Dermis microvascular lymphatic vessel endothelial cell (primary cell): ENCODE data around the gene MYLK4. TPM values are rescaled to one million over a fixed set of nuclear protein-coding genes. Genes with fewer than 3 reads are reported as not detected.

Experiments
- DNase-seq, 2 donors: peaks; one replicate each; pipeline versions ENCODE4 v3.0.0 to v3.0.0-alpha.2; 2010; ENCODE audit warnings: low read depth in 2 of 2
- total RNA-seq: library from RNA; depleted of rRNA; stranded (reverse); fragments of >200 nt; gene quantifications from 2 replicates; pipeline ENCODE4 v1.2.1, GENCODE V29; 2014

The MYLK4 gene
- total RNA-seq, 1 donor from 2014 or later: 0.39 TPM

GRCh38 chr6:2633736-2634135 lies 117.0 kb downstream of the MYLK4 start:
- DNase-seq: no peak

- DNase-seq: no peak
Measured at GRCh38 chr6:2632976-2633584, 117.6 kb downstream of the MYLK4 start.

- no peak for DNase-seq
Measured at GRCh38 chr6:2632368-2632767, 118.4 kb downstream of the MYLK4 start.

GRCh38 chr6:2630891-2631571 lies 119.7 kb downstream of the MYLK4 start:
- DNase-seq: peak in 1 of 2 donors; percentile 21

DNA sequence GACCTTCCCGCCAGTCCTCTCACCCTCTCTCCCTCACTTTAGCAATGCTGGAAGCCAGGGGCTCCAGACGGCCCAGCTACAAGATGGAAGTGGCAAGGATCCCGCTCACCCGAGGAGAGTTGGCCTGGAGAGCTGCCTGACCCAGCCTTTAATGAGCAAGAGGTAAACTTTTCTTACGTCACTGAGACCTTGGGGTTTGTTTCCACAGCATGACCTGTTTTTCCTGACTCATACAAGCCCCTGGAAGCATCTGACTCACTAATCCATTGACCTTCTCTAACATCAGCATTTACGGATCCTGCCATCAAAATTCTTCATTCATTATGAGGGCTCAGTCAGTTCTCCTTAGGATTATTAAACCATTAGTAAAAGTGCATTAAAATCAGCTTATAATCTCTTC lies 120.4 kb downstream of the MYLK4 start:
- peak; percentile 21 to 89 for DNase-seq

GRCh38 chr6:2626401-2626800 lies 124.3 kb downstream of the MYLK4 start:
- no peak for DNase-seq

DNA sequence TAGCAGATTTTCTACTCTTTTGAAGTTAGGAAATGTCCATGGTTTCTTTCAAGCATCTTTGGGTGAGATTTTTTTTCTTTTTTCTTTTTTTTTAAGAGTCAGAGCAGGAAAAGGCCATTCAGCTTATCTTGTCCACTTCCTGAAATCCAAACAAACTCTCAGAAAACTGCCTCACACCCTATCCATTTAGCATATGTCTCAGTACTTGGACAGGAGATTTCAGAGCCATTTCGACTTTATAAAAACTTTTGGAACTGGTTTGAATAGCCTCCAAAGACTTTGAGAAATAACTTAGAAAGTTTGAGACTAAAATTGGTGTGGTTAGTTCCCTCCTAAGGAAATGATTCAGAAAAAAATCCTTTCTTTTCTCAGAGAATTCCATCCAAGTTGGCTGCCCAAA lies 125.1 kb downstream of the MYLK4 start:
- DNase-seq: no peak

GRCh38 chr6:2624177-2624576 lies 126.5 kb downstream of the MYLK4 start:
- no peak for DNase-seq

- no peak for DNase-seq
Measured at GRCh38 chr6:2623295-2623694, 127.4 kb downstream of the MYLK4 start.

DNA sequence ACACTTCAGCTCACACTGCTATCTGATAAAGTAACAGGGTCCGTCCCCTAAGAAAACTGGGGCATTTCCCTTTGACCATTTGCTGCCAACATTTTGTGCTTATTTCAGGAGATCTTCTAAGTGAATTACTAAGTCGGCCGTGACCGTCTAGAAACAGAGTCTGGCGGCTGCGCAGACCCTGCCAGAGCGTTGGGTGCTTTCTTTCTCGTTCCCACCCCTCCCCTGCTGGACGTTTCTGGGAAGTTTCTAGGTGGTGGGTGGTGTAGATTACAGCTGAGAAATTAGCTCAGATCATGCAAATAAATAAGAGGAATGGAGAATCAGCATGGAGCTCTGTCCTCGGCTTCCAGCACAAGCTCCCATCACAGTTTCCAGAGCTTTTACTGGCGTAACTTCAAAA lies 128.1 kb downstream of the MYLK4 start:
- no peak for DNase-seq

- no peak for DNase-seq
Measured at GRCh38 chr6:2619651-2620050, 131.1 kb downstream of the MYLK4 start.

DNA sequence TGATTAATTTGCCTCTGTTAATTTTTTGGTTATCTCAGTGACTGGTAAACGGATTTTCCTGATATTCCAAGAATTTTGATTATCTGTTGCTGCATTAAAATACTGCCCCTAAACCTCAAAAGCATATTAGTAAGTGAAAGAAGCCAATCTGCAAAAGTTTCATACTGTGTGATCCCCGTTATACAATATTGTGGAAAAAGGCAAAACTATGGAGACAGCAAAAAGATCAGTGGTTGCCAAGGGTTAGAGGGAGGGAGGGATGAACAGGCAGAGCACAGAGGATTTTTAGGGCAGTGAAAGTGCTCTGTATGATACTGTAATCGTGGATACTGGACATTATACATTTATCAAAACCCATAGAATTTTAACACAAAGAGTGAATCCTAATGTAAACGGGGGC lies 133.0 kb downstream of the MYLK4 start:
- no peak for DNase-seq

DNA sequence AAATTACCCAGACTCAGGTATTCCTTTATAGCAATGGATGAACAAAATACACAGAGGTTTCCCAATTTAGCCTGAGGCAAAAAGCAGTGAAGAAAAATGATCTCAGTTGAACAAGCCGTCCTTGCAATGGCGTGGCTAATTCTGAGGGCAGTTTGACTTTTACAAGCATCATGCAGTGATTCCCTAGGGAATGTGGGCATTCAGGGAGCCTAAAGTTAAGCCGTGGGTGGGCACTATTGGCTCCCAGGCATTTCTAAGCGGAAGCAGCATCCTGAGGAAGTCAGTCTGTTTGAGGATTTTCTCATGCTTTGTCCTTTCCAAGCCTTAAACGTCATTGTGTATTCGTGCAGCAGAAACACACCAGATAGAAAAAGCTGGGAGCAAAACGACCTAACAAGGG lies 133.9 kb downstream of the MYLK4 start:
- peak in 1 of 2 donors; percentile 16 for DNase-seq

DNA sequence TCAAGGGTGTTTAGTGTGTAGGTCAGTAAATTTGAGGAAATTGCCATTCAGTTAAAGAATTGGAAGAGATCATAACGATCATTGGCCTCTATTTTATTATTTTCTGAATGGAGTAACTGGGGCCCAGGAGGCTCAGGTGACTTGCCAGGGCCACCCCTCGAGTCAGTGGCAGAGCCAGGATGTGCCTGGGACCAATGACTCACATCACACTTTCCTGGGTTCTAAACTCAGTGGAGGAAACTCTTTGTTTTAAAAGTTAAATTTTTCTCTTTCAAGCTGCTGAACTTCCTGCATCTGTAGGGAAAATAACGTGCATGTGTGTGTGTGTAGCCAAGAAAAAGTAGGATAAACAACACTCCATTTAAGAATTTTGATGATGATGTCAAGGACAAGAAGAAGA lies 135.5 kb downstream of the MYLK4 start:
- peak; percentile 3 to 29 for DNase-seq

DNA sequence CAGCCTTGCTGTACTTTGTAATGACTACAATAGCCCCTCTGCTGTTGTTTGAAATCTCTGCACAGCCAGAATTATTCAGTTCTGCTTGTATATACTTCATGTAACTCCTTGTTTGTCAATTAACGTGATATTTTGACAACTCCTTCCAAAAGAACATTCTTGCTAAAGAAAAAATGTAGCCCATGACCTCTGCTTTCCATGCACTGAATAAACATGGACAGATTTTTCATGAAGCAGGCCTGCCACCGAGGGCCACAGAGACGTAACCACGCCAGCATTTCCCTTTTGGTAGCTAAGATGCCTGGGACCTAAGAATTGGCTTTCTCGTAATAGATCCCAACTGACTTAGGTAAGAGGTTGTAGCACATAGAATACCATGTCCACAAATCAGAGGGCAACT lies 135.9 kb downstream of the MYLK4 start:
- no peak for DNase-seq

DNA sequence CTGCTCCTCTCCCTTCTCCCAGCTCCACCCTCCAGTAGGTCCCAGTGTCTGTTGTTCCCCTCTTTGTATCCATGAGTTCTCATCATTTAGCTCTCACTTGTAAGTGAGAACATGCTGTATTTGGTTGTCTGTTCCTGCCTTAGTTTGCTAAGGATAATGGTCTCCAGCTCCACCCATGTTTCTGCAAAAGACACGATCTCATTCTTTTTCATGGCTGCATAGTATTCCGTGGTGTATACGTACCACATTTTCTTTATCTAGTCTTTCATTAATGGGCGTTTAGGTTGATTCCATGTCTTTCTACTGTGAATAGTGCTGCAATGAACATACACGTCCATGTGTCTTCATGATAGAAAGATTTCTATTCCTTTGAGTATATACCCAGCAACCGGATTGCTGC lies 136.6 kb downstream of the MYLK4 start:
- no peak for DNase-seq

Other genes with a start within 250 kb of the MYLK4 start
- gene WRNIP1, start 14.5 kb upstream of the MYLK4 start, total RNA-seq: 43.3 and 49.1 TPM in 2 replicates
- gene SERPINB1, start 90.9 kb upstream of the MYLK4 start, total RNA-seq: 18.3 and 36.3 TPM in 2 replicates
- gene SERPINB9, start 152.4 kb upstream of the MYLK4 start, total RNA-seq: 93.9 and 128 TPM in 2 replicates
- gene SERPINB6, start 220.6 kb upstream of the MYLK4 start, total RNA-seq: 107 and 108 TPM in 2 replicates
- 12.2 and 24.9 TPM in 2 replicates for gene NQO2, start 249.0 kb upstream of the MYLK4 start, total RNA-seq